ENCODE results near the gene ERCC1.
A peak's percentile ranks its signal among the peaks of the same experiment; 100 is the strongest.

- TF ChIP-seq EZH2 (IDR thresholded peaks at IDR 0.05) (no peak), POLR2A (IDR thresholded peaks at IDR 0.05; ENCODE audit: borderline replicate concordance, extremely low read depth, insufficient read depth, insufficient read length) (no peak), ZNF274 (IDR thresholded peaks at IDR 0.05; ENCODE audit: low read depth, low read length) (no peak), ATF3 (IDR thresholded peaks at IDR 0.05) (no peak), CTCF (IDR thresholded peaks at IDR 0.05 in 2 of 3, conservative IDR thresholded peaks at IDR 0.05 in 1 of 3; ENCODE audit: borderline replicate concordance in 1 of 3, insufficient read depth in 1 of 3, low read depth in 2 of 3, low read length in 2 of 3) (peak in 1 of 3 experiments; percentile 20; a peak in 1 of 6 replicates), EZH2phosphoT487 (IDR thresholded peaks at IDR 0.05; ENCODE audit: borderline replicate concordance) (no peak), CEBPB (IDR thresholded peaks at IDR 0.05; ENCODE audit: low read depth) (no peak), JUND (IDR thresholded peaks at IDR 0.05) (no peak), ELF1 (IDR thresholded peaks at IDR 0.05; ENCODE audit: borderline replicate concordance, low read depth) (no peak), POLR2AphosphoS5 (IDR thresholded peaks at IDR 0.05; ENCODE audit: low read depth, low read length) (no peak), REST (IDR thresholded peaks at IDR 0.05; ENCODE audit: low read depth) (no peak)
Measured at GRCh38 chr19:45464852-45465441, 41.2 kb upstream of the ERCC1 start.
